GM18870 (cell line): ENCODE data around the gene TOX2.

Source experiments
- ATAC-seq: cut with Tn5 transposase; IDR thresholded peaks from one replicate; pipeline ENCODE4 v1.9.1; 2021; ENCODE audit warnings: moderate library complexity; ENCODE audit not compliant: unreplicated experiment

TOX2 gene

GRCh38 chr20:44016525-44016924 lies 101.9 kb downstream of the TOX2 start:
- ATAC-seq = no peak

GRCh38 chr20:44017211-44017610 lies 102.6 kb downstream of the TOX2 start:
- no peak for ATAC-seq

- ATAC-seq = no peak
Observed at GRCh38 chr20:44017905-44018258, 103.2 kb downstream of the TOX2 start.

- ATAC-seq = no peak
Observed at GRCh38 chr20:44018259-44018941, 103.7 kb downstream of the TOX2 start.

- no peak for ATAC-seq
Observed at GRCh38 chr20:44018942-44019637, 104.4 kb downstream of the TOX2 start.

GRCh38 chr20:44019638-44020335 lies 105.1 kb downstream of the TOX2 start:
- no peak for ATAC-seq

GRCh38 chr20:44020406-44021148 lies 105.9 kb downstream of the TOX2 start:
- no peak for ATAC-seq

GRCh38 chr20:44021186-44021585 lies 106.5 kb downstream of the TOX2 start:
- ATAC-seq = no peak

- ATAC-seq = no peak
Observed at GRCh38 chr20:44021900-44022299, 107.2 kb downstream of the TOX2 start.

GRCh38 chr20:44022464-44022863 lies 107.8 kb downstream of the TOX2 start:
- no peak for ATAC-seq

- no peak for ATAC-seq
Observed at GRCh38 chr20:44023515-44024371, 109.1 kb downstream of the TOX2 start.

GRCh38 chr20:44024820-44025580 lies 110.3 kb downstream of the TOX2 start:
- ATAC-seq = no peak

GRCh38 chr20:44025756-44026155 lies 111.1 kb downstream of the TOX2 start:
- ATAC-seq = no peak

GRCh38 chr20:44026647-44027342 lies 112.1 kb downstream of the TOX2 start:
- ATAC-seq = no peak

- ATAC-seq = no peak
Observed at GRCh38 chr20:44027343-44028002, 112.8 kb downstream of the TOX2 start.

- no peak for ATAC-seq
Observed at GRCh38 chr20:44028003-44028730, 113.5 kb downstream of the TOX2 start.

- peak; percentile 65 for ATAC-seq
Observed at GRCh38 chr20:44028868-44029847, 114.5 kb downstream of the TOX2 start.
